IPS-NIHi7 (cell line): Measurements from ENCODE around the gene SPTBN1.
A peak's percentile ranks its signal among the peaks of the same experiment; 100 is the strongest.

ENCODE experiments used
- DNase-seq: peaks from one replicate; pipeline ENCODE4 v3.0.0; 2012; ENCODE audit warnings: mixed read lengths; ENCODE audit errors: extremely low spot score

The SPTBN1 gene

GRCh38 chr2:54434229-54434628 lies 21.9 kb upstream of the SPTBN1 start:
- DNase-seq: no peak

- no peak for DNase-seq
Observed at GRCh38 chr2:54434711-54435110, 21.4 kb upstream of the SPTBN1 start.

DNA sequence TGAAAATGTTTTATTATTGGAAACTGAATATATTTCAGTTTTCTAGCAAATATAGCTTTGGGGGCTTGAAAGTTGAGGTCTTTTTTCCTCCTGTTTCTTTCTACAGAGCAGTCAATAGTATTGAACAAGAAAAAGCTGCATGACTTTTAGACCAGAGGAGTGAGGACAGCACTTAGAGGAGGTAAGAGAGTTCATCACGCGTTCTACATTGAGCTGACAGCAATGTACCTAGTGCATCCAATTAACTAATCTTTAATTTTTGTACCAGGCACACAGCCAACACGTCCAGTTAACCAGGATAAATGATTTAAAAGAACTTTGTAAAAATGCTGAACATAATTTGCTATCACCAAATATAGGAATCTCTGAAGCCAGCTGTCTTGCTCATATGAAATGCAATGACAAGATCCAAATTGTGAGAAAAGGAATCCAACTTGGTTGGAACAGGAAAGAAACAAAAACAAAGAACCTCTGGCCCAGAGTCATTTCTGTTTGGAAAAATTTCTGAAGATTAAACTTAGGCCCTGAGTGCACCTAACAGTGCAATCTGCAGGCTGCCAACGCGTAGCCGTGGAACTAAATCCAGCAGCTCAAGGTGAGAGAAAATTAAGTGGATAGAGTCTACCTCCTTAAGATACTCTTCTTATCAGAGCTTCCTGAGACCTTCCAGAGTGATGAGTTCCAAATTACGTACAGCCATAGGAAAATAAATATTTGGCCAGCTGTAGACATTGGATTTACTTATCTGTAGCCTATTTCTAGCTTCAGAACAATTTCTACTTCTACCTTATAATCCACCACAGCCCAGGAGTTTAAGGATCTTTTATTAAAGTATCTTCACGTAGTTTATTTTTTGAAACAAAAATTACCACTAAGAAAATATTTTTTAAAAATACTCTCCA lies 20.6 kb upstream of the SPTBN1 start:
- DNase-seq: no peak

DNA sequence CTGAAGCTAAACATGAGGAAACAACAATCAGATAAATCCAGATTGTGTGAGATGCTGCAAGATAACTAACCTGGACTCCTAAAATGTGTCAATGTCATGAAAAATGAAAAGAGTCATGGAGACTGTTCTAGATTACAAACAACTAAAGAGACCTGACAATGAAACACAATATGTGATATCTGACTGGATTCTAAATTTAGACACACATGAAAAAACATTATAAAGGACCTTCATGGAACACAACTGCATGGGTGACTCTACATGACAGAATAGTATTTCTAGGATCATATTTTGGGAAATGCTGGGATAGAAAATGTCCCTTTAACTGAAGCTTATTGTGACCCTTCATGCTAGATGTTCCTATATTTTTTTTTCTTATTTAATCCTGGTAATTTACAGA lies 18.5 kb upstream of the SPTBN1 start:
- DNase-seq: no peak

DNA sequence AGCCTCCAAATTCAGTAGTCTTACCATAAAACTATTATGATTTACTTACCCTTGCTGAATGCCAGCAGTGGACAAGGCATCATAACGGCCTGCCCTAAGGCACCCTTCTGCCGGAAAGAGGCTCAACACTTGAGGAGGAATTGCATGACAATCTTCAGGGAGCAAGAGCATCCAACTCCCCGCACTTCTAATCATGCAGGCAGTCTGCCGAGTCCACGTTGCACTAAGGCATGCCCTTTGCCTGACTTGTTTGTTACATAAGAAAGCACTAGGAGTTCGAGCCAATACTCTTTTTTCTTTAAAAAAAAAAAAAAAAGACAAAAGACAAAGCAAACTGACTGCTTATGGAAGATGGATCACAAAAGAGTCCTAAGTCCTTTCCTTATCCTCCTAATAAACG lies 17.9 kb upstream of the SPTBN1 start:
- no peak for DNase-seq

GRCh38 chr2:54439582-54439981 lies 16.5 kb upstream of the SPTBN1 start:
- no peak for DNase-seq

- DNase-seq: no peak
Observed at GRCh38 chr2:54440050-54440449, 16.1 kb upstream of the SPTBN1 start.

GRCh38 chr2:54444503-54444902 lies 11.6 kb upstream of the SPTBN1 start:
- no peak for DNase-seq

- no peak for DNase-seq
Observed at GRCh38 chr2:54446122-54446521, 10.0 kb upstream of the SPTBN1 start.

DNA sequence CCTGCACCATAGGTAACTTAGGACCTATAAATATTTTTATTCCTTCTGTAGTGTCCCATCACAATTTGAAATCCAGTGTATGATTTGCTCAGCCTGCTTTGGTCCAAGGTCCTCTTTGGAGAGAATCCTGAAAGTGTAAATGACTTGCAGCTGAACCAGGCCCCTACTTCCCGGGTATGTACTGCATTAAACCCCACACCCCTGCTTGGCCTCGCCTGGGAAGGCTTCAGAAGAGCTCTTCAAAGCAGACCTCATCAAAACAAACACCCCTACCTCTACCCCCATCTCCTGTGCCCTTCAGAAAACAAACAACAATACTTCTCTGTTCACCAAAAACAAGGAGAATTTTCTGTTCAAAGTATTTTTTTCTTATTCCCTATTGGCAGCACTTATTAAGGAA lies 9.5 kb upstream of the SPTBN1 start:
- DNase-seq: no peak

GRCh38 chr2:54454548-54455130 lies 1.5 kb upstream of the SPTBN1 start:
- DNase-seq: no peak

DNA sequence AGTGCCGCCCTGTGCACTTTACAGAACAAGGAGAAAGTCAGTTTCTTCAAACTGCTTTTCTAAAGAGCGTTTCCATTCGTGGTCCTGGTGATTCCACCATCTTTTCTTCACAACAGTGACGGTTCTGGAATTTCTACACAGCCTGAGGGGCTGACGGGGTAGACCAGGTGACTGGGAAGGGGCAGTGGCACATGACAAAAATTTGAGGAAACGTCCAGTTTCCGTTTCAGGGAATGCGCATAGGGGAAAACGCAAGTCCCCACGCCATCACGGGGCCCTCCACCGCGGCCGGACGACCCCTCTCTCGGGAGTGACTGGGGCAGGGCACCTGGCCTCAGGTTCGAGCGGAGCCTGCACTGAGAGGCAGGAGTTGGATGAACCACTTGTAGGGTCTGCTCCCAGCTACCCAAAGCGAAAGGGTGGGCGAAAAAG lies 980 bp upstream of the SPTBN1 start:
- no peak for DNase-seq

- DNase-seq: peak; percentile 36
Observed at GRCh38 chr2:54456362-54456611, 160 bp downstream of the SPTBN1 start.

DNA sequence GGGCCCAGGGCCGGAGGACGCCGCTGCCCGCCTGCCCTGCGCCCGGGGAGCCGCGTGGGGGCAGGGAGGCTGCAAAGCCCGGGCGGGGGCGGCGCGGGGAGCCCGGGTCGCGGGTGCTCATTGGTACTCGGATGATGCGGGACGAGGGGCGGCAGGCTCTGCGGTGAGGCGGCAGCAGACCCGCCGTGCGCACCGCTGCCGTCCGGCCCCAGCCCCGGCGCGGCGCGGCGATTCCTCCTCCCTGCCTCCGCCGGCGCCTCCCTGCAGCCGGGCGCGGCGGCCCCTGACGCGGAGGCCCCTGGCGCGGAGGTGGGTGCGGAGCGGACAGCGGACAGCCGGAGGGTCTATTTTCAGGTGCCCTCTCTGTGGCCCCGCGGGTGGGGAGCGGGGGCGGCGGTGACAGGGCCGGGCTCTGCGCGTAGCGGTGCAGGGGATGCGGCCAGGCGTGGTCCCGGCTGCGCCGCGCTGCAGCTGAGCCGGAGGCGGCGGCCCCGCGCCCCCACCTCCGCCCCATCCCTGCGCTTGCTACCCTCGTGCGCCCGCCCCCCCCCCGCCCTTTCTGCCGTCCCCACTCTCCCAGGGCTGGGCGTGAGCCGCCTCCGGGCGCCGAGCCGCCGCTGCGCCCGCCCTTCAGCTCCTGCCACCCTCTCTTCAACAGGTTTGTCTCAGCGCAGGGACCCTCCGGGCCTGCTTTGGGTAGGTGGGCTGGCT lies 640 bp downstream of the SPTBN1 start:
- DNase-seq: peak; percentile 45

DNA sequence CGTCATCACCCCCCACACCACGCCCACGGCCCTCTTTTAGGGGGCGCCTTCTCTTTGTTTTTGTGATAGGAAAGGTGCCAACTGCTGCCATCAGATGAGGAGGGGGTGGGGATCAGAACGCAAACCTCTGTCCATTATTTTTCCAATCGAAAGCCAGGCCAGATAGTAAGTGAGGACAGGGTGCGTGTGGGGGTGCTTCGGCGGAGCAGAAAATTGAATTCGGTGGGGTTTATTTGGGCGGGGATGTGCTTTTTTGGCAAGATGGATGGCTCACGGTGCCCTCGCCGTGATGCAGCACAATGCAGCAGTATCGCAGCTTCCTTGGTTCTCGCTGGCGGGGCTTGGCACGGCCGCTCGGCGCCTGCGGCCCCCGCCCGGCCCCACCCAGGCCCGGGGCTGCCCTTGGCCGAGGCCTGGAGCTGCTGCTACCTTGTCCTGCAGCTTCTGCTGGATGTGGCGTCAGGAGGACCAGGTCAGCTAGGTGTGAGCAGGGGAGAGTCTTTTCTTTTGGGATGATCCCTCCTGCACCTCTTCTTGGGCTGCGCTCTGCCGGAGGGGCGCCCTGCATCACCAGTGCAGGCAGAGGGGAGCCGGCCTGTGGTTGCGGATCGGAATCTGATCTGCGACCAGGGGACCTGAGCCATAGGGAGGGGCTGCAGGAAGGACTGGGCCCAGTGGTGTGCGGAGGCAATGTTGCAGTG lies 1.3 kb downstream of the SPTBN1 start:
- peak; percentile 45 for DNase-seq

DNA sequence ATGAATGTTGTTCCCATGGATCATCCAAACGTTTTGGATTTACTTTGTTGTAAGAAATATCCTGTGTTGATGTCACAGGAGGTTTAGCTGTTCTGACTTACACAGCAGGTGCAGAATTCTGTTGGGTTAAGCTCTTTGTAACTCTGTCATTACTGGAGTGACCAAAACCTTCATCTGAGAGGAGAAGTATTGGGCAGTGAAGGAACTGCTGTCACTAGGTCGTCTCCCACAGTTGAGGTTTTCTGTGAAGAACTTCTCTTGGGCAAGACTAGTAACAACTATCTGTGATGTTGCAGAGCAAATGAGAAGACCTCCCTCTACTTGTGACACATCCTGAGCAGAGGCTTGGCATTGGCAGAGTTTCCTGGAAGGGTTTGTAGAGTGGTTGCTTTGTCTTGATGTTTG lies 2.9 kb downstream of the SPTBN1 start:
- no peak for DNase-seq

GRCh38 chr2:54461261-54461660 lies 5.1 kb downstream of the SPTBN1 start:
- DNase-seq: no peak

DNA sequence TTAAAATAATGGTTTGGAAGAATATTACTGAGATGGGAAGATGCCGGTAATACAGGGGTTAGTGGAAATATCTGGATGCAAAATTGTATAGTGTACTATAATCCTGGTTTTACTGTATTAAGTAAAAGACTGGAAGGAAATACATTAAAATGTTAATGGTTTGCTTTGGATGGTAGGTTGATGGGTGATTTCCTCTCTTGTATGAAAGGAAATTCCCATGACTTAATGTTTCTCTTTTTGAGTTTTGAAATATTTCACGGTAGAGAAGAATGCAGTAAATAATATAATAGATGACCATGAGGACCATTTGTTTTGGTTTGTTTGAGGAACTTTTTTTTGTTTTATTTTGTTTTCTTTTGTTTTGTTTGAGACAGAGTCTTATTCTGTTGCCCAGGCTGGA lies 8.2 kb downstream of the SPTBN1 start:
- DNase-seq: no peak

DNA sequence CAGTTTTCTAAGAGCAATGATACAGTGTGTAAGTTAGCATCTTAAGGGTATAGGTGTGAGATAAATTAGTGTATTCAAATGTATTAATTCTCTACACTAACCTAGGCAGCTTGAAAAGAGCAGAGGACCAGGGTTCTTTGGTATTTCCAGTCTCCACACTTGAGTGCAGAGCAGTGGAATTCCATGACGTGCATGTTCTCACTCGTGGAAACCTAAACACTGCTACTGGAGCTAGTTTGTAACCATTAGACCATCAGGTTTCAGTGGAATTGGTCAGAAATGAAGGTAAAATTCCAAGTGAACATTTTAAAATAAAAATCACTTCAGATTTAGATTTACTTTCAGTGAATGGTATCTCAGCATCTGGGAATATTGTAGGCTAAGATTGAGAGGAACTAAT lies 9.0 kb downstream of the SPTBN1 start:
- DNase-seq: no peak

GRCh38 chr2:54466870-54467269 lies 10.7 kb downstream of the SPTBN1 start:
- no peak for DNase-seq

- DNase-seq: no peak
Observed at GRCh38 chr2:54468673-54469072, 12.5 kb downstream of the SPTBN1 start.

DNA sequence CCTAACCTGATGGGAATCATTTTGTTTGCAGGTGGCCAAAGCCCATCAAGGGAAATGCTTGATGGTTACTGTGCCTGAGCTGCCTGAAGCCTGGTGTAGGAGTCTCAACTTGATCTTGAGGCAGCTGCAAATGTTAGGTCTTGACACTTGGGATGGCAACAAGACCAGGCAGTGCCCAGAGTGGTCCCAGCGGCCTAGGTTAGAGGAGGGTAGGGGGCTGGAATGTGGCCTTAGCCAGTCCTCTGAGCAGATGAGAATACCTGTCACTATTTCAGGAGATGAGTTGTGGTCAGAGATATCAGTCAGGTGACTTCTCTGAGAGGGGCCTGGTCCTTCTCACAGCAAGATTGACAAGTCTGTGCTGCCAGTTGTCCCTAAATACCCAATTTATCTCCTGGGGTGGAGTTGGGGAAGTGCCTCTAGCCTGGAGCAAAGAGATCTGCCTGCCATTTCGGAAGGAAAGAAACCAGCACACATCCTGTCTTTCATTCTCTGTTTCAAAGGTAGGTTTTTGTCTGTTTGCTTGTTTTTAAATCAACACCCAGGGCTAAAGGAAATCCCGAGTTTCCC lies 13.4 kb downstream of the SPTBN1 start:
- peak; percentile 28 for DNase-seq
